ENCODE data around the gene STK40. TPM values are rescaled to one million over a fixed set of nuclear protein-coding genes. Genes with fewer than 3 reads are reported as not detected.

Gene STK40
- total and polyA plus RNA-seq, 9 of the 15 experiments (the other 6 are each of a cell fraction or from before 2014, with no cell fraction given) = 0.69 to 94.3 (median 39.1) TPM

DNA sequence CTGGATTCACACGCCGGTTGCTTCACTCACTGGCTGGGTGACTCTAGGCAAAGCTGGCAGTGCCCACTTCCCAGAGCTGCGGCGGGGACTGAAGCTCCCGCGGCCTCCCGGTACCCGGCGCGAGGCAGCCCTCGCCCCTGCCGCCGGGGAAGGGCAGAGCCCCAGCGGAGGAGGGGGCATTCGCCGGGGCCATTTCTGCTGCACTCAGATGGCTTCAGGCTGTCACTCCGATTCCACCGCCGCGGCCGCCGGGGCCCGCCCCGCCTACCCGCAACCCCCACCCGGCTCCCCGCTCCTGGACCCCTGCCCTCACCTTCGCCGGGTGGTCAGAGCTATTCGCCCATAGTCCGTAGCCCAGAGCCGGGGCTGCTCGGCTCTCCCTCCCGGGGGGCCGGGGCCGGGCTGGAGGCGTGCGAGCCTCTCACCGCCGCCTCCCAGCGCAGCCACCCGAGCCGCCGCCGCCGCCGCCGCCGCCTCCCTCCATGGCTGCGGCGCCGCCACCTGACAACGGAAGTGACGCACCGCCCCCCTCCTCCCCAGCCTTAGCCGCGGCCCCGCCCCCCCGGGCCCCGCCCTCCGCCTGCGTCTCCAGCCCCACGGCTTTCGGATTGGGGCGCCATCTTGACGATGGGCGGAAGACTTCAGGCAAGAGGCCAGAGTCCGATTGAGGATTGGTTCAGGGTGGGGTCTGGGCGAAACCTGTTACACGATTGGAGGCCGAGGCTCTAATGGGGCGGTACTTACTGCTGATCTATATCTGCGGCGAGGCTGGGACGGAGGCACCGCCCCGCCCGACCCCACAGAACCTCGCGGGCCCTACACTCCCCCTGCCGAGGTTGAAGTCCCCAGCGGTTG, at the start of gene STK40 (continued):
- TF ChIP-seq, protein P1, sequence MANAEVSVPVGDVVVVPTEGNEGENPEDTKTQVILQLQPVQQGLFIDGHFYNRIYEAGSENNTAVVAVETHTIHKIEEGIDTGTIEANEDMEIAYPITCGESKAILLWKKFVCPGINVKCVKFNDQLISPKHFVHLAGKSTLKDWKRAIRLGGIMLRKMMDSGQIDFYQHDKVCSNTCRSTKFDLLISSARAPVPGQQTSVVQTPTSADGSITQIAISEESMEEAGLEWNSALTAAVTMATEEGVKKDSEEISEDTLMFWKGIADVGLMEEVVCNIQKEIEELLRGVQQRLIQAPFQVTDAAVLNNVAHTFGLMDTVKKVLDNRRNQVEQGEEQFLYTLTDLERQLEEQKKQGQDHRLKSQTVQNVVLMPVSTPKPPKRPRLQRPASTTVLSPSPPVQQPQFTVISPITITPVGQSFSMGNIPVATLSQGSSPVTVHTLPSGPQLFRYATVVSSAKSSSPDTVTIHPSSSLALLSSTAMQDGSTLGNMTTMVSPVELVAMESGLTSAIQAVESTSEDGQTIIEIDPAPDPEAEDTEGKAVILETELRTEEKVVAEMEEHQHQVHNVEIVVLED (CRISPR knock-in tag; IDR thresholded peaks at IDR 0.05) = peak; percentile 21; the same call in 1 of the 2 replicates
- TF ChIP-seq RBM25 (IDR thresholded peaks at IDR 0.05; ENCODE audit: low read depth, low read length, severe bottlenecking) (peak; percentile 93), MCM3 (IDR thresholded peaks at IDR 0.05) (no peak), ZFX (CRISPR knock-in tag; IDR thresholded peaks at IDR 0.05) (no peak; the same call in 1 of the 2 replicates), MEF2D (tag; conservative IDR thresholded peaks at IDR 0.05; ENCODE audit: low read depth) (no peak), RCOR1 (IDR thresholded peaks at IDR 0.05; ENCODE audit: borderline replicate concordance in 1 of 2, low read depth in 2 of 2, low read length in 2 of 2) (no peak), TGIF2 (CRISPR knock-in tag; IDR thresholded peaks at IDR 0.05) (no peak; the same call in 1 of the 2 replicates), ZNF707 (CRISPR knock-in tag; conservative IDR thresholded peaks at IDR 0.05) (no peak), FIP1L1 (IDR thresholded peaks at IDR 0.05; ENCODE audit: low read depth, low read length, poor library complexity, severe bottlenecking) (peak; percentile 46), PCBP1 (IDR thresholded peaks at IDR 0.05; ENCODE audit: low read depth, low read length, poor library complexity, severe bottlenecking) (peak; percentile 79), DACH1 (IDR thresholded peaks at IDR 0.05; ENCODE audit: partially characterized antibody) (no peak)
- TF ChIP-seq, protein P2, sequence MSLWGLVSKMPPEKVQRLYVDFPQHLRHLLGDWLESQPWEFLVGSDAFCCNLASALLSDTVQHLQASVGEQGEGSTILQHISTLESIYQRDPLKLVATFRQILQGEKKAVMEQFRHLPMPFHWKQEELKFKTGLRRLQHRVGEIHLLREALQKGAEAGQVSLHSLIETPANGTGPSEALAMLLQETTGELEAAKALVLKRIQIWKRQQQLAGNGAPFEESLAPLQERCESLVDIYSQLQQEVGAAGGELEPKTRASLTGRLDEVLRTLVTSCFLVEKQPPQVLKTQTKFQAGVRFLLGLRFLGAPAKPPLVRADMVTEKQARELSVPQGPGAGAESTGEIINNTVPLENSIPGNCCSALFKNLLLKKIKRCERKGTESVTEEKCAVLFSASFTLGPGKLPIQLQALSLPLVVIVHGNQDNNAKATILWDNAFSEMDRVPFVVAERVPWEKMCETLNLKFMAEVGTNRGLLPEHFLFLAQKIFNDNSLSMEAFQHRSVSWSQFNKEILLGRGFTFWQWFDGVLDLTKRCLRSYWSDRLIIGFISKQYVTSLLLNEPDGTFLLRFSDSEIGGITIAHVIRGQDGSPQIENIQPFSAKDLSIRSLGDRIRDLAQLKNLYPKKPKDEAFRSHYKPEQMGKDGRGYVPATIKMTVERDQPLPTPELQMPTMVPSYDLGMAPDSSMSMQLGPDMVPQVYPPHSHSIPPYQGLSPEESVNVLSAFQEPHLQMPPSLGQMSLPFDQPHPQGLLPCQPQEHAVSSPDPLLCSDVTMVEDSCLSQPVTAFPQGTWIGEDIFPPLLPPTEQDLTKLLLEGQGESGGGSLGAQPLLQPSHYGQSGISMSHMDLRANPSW (CRISPR knock-in tag; IDR thresholded peaks at IDR 0.05) = no peak
- TF ChIP-seq, protein P3, sequence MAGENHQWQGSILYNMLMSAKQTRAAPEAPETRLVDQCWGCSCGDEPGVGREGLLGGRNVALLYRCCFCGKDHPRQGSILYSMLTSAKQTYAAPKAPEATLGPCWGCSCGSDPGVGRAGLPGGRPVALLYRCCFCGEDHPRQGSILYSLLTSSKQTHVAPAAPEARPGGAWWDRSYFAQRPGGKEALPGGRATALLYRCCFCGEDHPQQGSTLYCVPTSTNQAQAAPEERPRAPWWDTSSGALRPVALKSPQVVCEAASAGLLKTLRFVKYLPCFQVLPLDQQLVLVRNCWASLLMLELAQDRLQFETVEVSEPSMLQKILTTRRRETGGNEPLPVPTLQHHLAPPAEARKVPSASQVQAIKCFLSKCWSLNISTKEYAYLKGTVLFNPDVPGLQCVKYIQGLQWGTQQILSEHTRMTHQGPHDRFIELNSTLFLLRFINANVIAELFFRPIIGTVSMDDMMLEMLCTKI (IDR thresholded peaks at IDR 0.05; ENCODE audit: partially characterized antibody) = no peak
- TF ChIP-seq, protein P4, sequence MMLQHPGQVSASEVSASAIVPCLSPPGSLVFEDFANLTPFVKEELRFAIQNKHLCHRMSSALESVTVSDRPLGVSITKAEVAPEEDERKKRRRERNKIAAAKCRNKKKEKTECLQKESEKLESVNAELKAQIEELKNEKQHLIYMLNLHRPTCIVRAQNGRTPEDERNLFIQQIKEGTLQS (IDR thresholded peaks at IDR 0.05) = no peak
- TF ChIP-seq, protein P4 (CRISPR knock-in tag; conservative IDR thresholded peaks at IDR 0.05) = no peak
- TF ChIP-seq, protein P5, sequence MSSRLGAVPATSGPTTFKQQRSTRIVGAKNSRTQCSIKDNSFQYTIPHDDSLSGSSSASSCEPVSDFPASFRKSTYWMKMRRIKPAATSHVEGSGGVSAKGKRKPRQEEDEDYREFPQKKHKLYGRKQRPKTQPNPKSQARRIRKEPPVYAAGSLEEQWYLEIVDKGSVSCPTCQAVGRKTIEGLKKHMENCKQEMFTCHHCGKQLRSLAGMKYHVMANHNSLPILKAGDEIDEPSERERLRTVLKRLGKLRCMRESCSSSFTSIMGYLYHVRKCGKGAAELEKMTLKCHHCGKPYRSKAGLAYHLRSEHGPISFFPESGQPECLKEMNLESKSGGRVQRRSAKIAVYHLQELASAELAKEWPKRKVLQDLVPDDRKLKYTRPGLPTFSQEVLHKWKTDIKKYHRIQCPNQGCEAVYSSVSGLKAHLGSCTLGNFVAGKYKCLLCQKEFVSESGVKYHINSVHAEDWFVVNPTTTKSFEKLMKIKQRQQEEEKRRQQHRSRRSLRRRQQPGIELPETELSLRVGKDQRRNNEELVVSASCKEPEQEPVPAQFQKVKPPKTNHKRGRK (tag; IDR thresholded peaks at IDR 0.05) = no peak
- TF ChIP-seq, protein P6, sequence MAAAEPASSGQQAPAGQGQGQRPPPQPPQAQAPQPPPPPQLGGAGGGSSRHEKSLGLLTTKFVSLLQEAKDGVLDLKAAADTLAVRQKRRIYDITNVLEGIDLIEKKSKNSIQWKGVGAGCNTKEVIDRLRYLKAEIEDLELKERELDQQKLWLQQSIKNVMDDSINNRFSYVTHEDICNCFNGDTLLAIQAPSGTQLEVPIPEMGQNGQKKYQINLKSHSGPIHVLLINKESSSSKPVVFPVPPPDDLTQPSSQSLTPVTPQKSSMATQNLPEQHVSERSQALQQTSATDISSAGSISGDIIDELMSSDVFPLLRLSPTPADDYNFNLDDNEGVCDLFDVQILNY (CRISPR knock-in tag; IDR thresholded peaks at IDR 0.05) = no peak
